T-helper 2 cell treated with Interferon-gamma antibody and Interleukin-4, amounts not matched to agents 5 μg/mL and 100 μg/mL, for 36 hours (primary cell): Measurements from ENCODE around the gene GSKIP.

ENCODE experiments used
- DNase-seq: peaks from one replicate; pipeline ENCODE4 v3.0.0; 2021; ENCODE audit warnings: low spot score
- H3K27ac Mint-ChIP-seq: one replicate; pipeline ENCODE4 v1.8.0; 2021; ENCODE audit warnings: mild to moderate bottlenecking, mixed read lengths
- H3K27me3 Mint-ChIP-seq: one replicate; pipeline ENCODE4 v1.8.0; 2021; ENCODE audit warnings: low read depth, mixed read lengths
- H3K36me3 Mint-ChIP-seq: one replicate; pipeline ENCODE4 v1.8.0; 2021; ENCODE audit warnings: low read depth, mixed read lengths
- H3K4me1 Mint-ChIP-seq: one replicate; pipeline ENCODE4 v1.8.0; 2021; ENCODE audit warnings: low read depth, mixed read lengths
- H3K4me3 Mint-ChIP-seq: one replicate; pipeline ENCODE4 v1.8.0; 2022; ENCODE audit warnings: mild to moderate bottlenecking, moderate library complexity, mixed read lengths
- H3K9me3 Mint-ChIP-seq: one replicate; pipeline ENCODE4 v1.8.0; 2021; ENCODE audit warnings: mixed read lengths

GSKIP gene

GRCh38 chr14:96359959-96360358, 3.4 kb upstream of the GSKIP start:
- DNase-seq, result no peak
- Mint-ChIP-seq H3K27ac (no peak overlapping the region), H3K9me3 (no peaks in the 10 kb centered on the region), H3K4me3 (no peak overlapping the region), H3K27me3 (no peaks in the 10 kb centered on the region), H3K4me1 (peaks cover 34% of the 10 kb centered on the region), H3K36me3 (peaks cover 7% of the 10 kb centered on the region)

- Mint-ChIP-seq H3K4me3 (peak overlapping the region; percentile 96), H3K27me3 (no peaks in the 10 kb centered on the region), H3K9me3 (no peaks in the 10 kb centered on the region), H3K36me3 (peaks cover 9% of the 10 kb centered on the region), H3K27ac (peak overlapping the region; percentile 84), H3K4me1 (peaks cover 34% of the 10 kb centered on the region)
- peak; percentile 48 for DNase-seq
These were observed 1.0 kb upstream of the GSKIP start for GRCh38 chr14:96362071-96362964.

- peak; percentile 27 for DNase-seq
- peaks cover 3% of the 10 kb centered on the region for H3K9me3 Mint-ChIP-seq
- H3K36me3 Mint-ChIP-seq, result peaks cover 14% of the 10 kb centered on the region
- H3K27me3 Mint-ChIP-seq, result no peaks in the 10 kb centered on the region
- peak overlapping the region; percentile 92 for H3K4me3 Mint-ChIP-seq
- peaks cover 35% of the 10 kb centered on the region for H3K4me1 Mint-ChIP-seq
- H3K27ac Mint-ChIP-seq, result peak overlapping the region; percentile 75
These were observed 518 bp downstream of the GSKIP start for GRCh38 chr14:96363751-96364336.

GRCh38 chr14:96364962-96365361, 1.6 kb downstream of the GSKIP start:
- H3K4me3 Mint-ChIP-seq, result peak overlapping the region; percentile 92
- peaks cover 33% of the 10 kb centered on the region for H3K4me1 Mint-ChIP-seq
- H3K27ac Mint-ChIP-seq, result peak overlapping the region; percentile 15
- H3K27me3 Mint-ChIP-seq, result no peaks in the 10 kb centered on the region
- H3K9me3 Mint-ChIP-seq, result peaks cover 6% of the 10 kb centered on the region
- no peak for DNase-seq
- peaks cover 14% of the 10 kb centered on the region for H3K36me3 Mint-ChIP-seq

- peaks cover 6% of the 10 kb centered on the region for H3K9me3 Mint-ChIP-seq
- H3K4me1 Mint-ChIP-seq, result peaks cover 19% of the 10 kb centered on the region
- H3K36me3 Mint-ChIP-seq, result peaks cover 12% of the 10 kb centered on the region
- no peaks in the 10 kb centered on the region for H3K27me3 Mint-ChIP-seq
- no peak overlapping the region for H3K4me3 Mint-ChIP-seq
- no peak for DNase-seq
- no peak overlapping the region for H3K27ac Mint-ChIP-seq
These were observed 5.2 kb downstream of the GSKIP start for GRCh38 chr14:96368534-96368933.

GRCh38 chr14:96370528-96370927, 7.2 kb downstream of the GSKIP start:
- no peaks in the 10 kb centered on the region for H3K27me3 Mint-ChIP-seq
- H3K4me3 Mint-ChIP-seq, result no peak overlapping the region
- H3K9me3 Mint-ChIP-seq, result peaks cover 6% of the 10 kb centered on the region
- H3K4me1 Mint-ChIP-seq, result peaks cover 9% of the 10 kb centered on the region
- H3K27ac Mint-ChIP-seq, result no peak overlapping the region
- H3K36me3 Mint-ChIP-seq, result peaks cover 5% of the 10 kb centered on the region
- no peak for DNase-seq

- Mint-ChIP-seq H3K36me3 (peaks cover 3% of the 10 kb centered on the region), H3K9me3 (peaks cover 6% of the 10 kb centered on the region), H3K4me3 (no peak overlapping the region), H3K27me3 (no peaks in the 10 kb centered on the region), H3K27ac (no peak overlapping the region), H3K4me1 (peaks cover 5% of the 10 kb centered on the region)
- DNase-seq, result no peak
These were observed 10.2 kb downstream of the GSKIP start for GRCh38 chr14:96373538-96373937.

- H3K27me3 Mint-ChIP-seq, result no peaks in the 10 kb centered on the region
- H3K9me3 Mint-ChIP-seq, result no peaks in the 10 kb centered on the region
- no peaks in the 10 kb centered on the region for H3K36me3 Mint-ChIP-seq
- H3K4me1 Mint-ChIP-seq, result peaks cover 13% of the 10 kb centered on the region
- H3K4me3 Mint-ChIP-seq, result no peak overlapping the region
- no peak for DNase-seq
- no peak overlapping the region for H3K27ac Mint-ChIP-seq
These were observed 12.8 kb downstream of the GSKIP start for GRCh38 chr14:96376093-96376492.

GRCh38 chr14:96380735-96381134, 17.4 kb downstream of the GSKIP start:
- H3K27ac Mint-ChIP-seq, result no peak overlapping the region
- peaks cover 10% of the 10 kb centered on the region for H3K36me3 Mint-ChIP-seq
- H3K9me3 Mint-ChIP-seq, result no peaks in the 10 kb centered on the region
- peaks cover 7% of the 10 kb centered on the region for H3K4me1 Mint-ChIP-seq
- H3K4me3 Mint-ChIP-seq, result no peak overlapping the region
- H3K27me3 Mint-ChIP-seq, result no peaks in the 10 kb centered on the region
- DNase-seq, result no peak

- peaks cover 10% of the 10 kb centered on the region for H3K36me3 Mint-ChIP-seq
- H3K9me3 Mint-ChIP-seq, result no peaks in the 10 kb centered on the region
- no peak overlapping the region for H3K27ac Mint-ChIP-seq
- no peak for DNase-seq
- no peaks in the 10 kb centered on the region for H3K27me3 Mint-ChIP-seq
- no peak overlapping the region for H3K4me3 Mint-ChIP-seq
- H3K4me1 Mint-ChIP-seq, result peaks cover 7% of the 10 kb centered on the region
These were observed 20.1 kb downstream of the GSKIP start for GRCh38 chr14:96383445-96383844.

GRCh38 chr14:96384053-96384452, 20.7 kb downstream of the GSKIP start:
- DNase-seq, result no peak
- Mint-ChIP-seq H3K9me3 (no peaks in the 10 kb centered on the region), H3K27ac (no peak overlapping the region), H3K4me1 (peaks cover 7% of the 10 kb centered on the region), H3K27me3 (no peaks in the 10 kb centered on the region), H3K4me3 (no peak overlapping the region), H3K36me3 (peaks cover 10% of the 10 kb centered on the region)

GRCh38 chr14:96384740-96385139, 21.4 kb downstream of the GSKIP start:
- peaks cover 7% of the 10 kb centered on the region for H3K4me1 Mint-ChIP-seq
- peaks cover 10% of the 10 kb centered on the region for H3K36me3 Mint-ChIP-seq
- DNase-seq, result no peak
- no peaks in the 10 kb centered on the region for H3K27me3 Mint-ChIP-seq
- no peak overlapping the region for H3K27ac Mint-ChIP-seq
- no peak overlapping the region for H3K4me3 Mint-ChIP-seq
- no peaks in the 10 kb centered on the region for H3K9me3 Mint-ChIP-seq

GRCh38 chr14:96385385-96385784, 22.1 kb downstream of the GSKIP start:
- peaks cover 7% of the 10 kb centered on the region for H3K4me1 Mint-ChIP-seq
- no peak overlapping the region for H3K4me3 Mint-ChIP-seq
- DNase-seq, result no peak
- H3K36me3 Mint-ChIP-seq, result peaks cover 10% of the 10 kb centered on the region
- H3K27me3 Mint-ChIP-seq, result peaks cover 4% of the 10 kb centered on the region
- no peaks in the 10 kb centered on the region for H3K9me3 Mint-ChIP-seq
- H3K27ac Mint-ChIP-seq, result no peak overlapping the region

- Mint-ChIP-seq H3K4me1 (peaks cover 9% of the 10 kb centered on the region), H3K27ac (peak overlapping the region; percentile 67), H3K9me3 (no peaks in the 10 kb centered on the region), H3K4me3 (peak overlapping the region; percentile 88), H3K36me3 (no peaks in the 10 kb centered on the region), H3K27me3 (peaks cover 9% of the 10 kb centered on the region)
- no peak for DNase-seq
These were observed 27.6 kb downstream of the GSKIP start for GRCh38 chr14:96390965-96391292.
